Measurements from ENCODE around the gene CBY1. TPM values are rescaled to one million over a fixed set of nuclear protein-coding genes. Genes with fewer than 3 reads are reported as not detected.

The CBY1 gene
- total and polyA plus RNA-seq, 2 donors (not counting 3 experiments of a cell fraction or from before 2014, with no cell fraction given), result 37.0 to 41.8 TPM

- no peak for TF ChIP-seq FOS (IDR thresholded peaks at IDR 0.05; ENCODE audit: borderline replicate concordance, insufficient read depth, low read length)
- TF ChIP-seq POLR2A (IDR thresholded peaks at IDR 0.05; ENCODE audit: low read depth, low read length), result no peak
- TF ChIP-seq EZH2 (IDR thresholded peaks at IDR 0.05; ENCODE audit: borderline replicate concordance, low read depth, low read length, severe bottlenecking), result no peak
- no peak for TF ChIP-seq CTCF (IDR thresholded peaks at IDR 0.05; ENCODE audit: extremely low read depth in 1 of 2, insufficient read depth in 1 of 2, low read depth in 1 of 2, low read length in 2 of 2)
- TF ChIP-seq MAX (IDR thresholded peaks at IDR 0.05; ENCODE audit: insufficient read depth, insufficient read length), result no peak
- no peak for TF ChIP-seq GATA2 (IDR thresholded peaks at IDR 0.05; ENCODE audit: insufficient read depth, insufficient read length, low read depth, low read length)
- TF ChIP-seq POLR2AphosphoS5 (IDR thresholded peaks at IDR 0.05; ENCODE audit: insufficient read depth, low read depth, low read length), result no peak
- no peak for TF ChIP-seq MYC (IDR thresholded peaks at IDR 0.05; ENCODE audit: low read depth, low read length)
- TF ChIP-seq JUN (IDR thresholded peaks at IDR 0.05; ENCODE audit: borderline replicate concordance, insufficient read depth, insufficient read length, low read depth), result no peak
- no peak overlapping the region for H3K27ac ChIP-seq (ENCODE audit: insufficient read depth, low read depth, low read length)
- H3K4me2 ChIP-seq (ENCODE audit: insufficient read depth, low read length), result no peak overlapping the region
- BruUV-seq (replicated peaks), result no TSS peak
- peaks cover 38% of the 10 kb centered on the region for H3K79me2 ChIP-seq (ENCODE audit: control insufficient read depth, insufficient read depth, low read length)
- intact Hi-C loops (cut with micrococcal nuclease), result no loop called here
- DNase-seq (ENCODE audit: low read depth, low spot score) (no peak), FAIRE-seq (no peak)
- no peaks in the 10 kb centered on the region for H3K9me1 ChIP-seq (replicated peaks; ENCODE audit: control insufficient read depth, extremely low read depth, insufficient read depth, low read length)
- no peaks in the 10 kb centered on the region for H3K9me3 ChIP-seq (replicated peaks; ENCODE audit: control insufficient read depth, insufficient read depth, low read length)
- H3K36me3 ChIP-seq (ENCODE audit: control insufficient read depth in 2 of 2, extremely low read depth in 1 of 2, insufficient read depth in 2 of 2, low read length in 2 of 2), result peaks cover 3 to 11% of the 10 kb centered on the region in 2 experiments
- ChIA-PET CTCF (interaction anchor here (1.1 to 2.0 kb wide), 2 partner anchors 10 to 18 kb away, joined by 3 to 11 read pairs; no protein-coding TSS in a partner anchor), POLR2A (no interaction called here)
- H3K4me1 ChIP-seq (ENCODE audit: control insufficient read depth, extremely low read depth, insufficient read depth, low read length), result peaks cover 10% of the 10 kb centered on the region
- no peak overlapping the region for H2AFZ ChIP-seq (ENCODE audit: low read depth, low read length)
- dilution Hi-C loops (cut with MboI; ENCODE audit: extremely low pct_ligation_motif_present, low sequenced_read_pairs), result no loop called here
- no peak overlapping the region for H3K9ac ChIP-seq (replicated peaks; ENCODE audit: extremely low read depth, insufficient read depth, low read length)
- no peaks in the 10 kb centered on the region for H3K27me3 ChIP-seq (ENCODE audit: control insufficient read depth in 2 of 2, insufficient read depth in 2 of 2, low read length in 2 of 2)
- no peaks in the 10 kb centered on the region for H4K20me1 ChIP-seq (replicated peaks; ENCODE audit: control insufficient read depth, extremely low read depth, insufficient read depth, low read length)
- no peak overlapping the region for H3K4me3 ChIP-seq (replicated peaks in 1 of 3; ENCODE audit: insufficient read depth in 1 of 3, low read depth in 1 of 3, low read length in 3 of 3)
Measured at GRCh38 chr22:38716826-38717225, 60.4 kb downstream of the CBY1 start.
